Measurements from ENCODE around the gene GLI3. TPM values are rescaled to one million over a fixed set of nuclear protein-coding genes. Genes with fewer than 3 reads are reported as not detected.

The GLI3 gene
- total and polyA plus RNA-seq, 10 donors: 0.17 to 9.2 (median 1.8) TPM

GRCh38 chr7:41964183-41964753 is 272.7 kb downstream of the GLI3 start:
- Histone ChIP-seq H3K36me3 (peaks cover 0 to 12% (median 0%) of the 10 kb centered on the region in 6 donors), H3K9me3 (no peaks in the 10 kb centered on the region), H3K27me3 (replicated peaks in 1 of 7) (peaks cover 0 to 12% (median 0%) of the 10 kb centered on the region in 7 donors), H3K27ac (no peak overlapping the region), H3K4me3 (no peak overlapping the region), H3K4me1 (no peaks in the 10 kb centered on the region)
- no peak for TF ChIP-seq CTCF (IDR thresholded peaks at IDR 0.05 in 8 of 11, conservative IDR thresholded peaks at IDR 0.05 in 3 of 11)
- no peak for TF ChIP-seq POLR2AphosphoS5 (IDR thresholded peaks at IDR 0.05)
- no peak for TF ChIP-seq POLR2A (IDR thresholded peaks at IDR 0.05)
- DNase-seq: no peak
- intact Hi-C loops (cut with DNase I; ENCODE audit: low total_unique reads): no loop called here
- 89 to 96% (median 94%) methylated on average over 16 of the region's 16 CpGs for WGBS, 5 donors

- peaks cover 0 to 36% (median 3%) of the 10 kb centered on the region in 7 donors for H3K27me3 ChIP-seq (replicated peaks in 1 of 7)
- H3K36me3 ChIP-seq: no peaks in the 10 kb centered on the region
- intact Hi-C loops (cut with DNase I; ENCODE audit: low total_unique reads): no loop called here
- no peak for DNase-seq
- peaks cover 0 to 17% (median 8%) of the 10 kb centered on the region in 6 donors for H3K4me1 ChIP-seq
- H3K9me3 ChIP-seq: no peaks in the 10 kb centered on the region
- TF ChIP-seq POLR2AphosphoS5 (IDR thresholded peaks at IDR 0.05) (no peak), POLR2A (IDR thresholded peaks at IDR 0.05) (no peak), CTCF (IDR thresholded peaks at IDR 0.05 in 8 of 11, conservative IDR thresholded peaks at IDR 0.05 in 3 of 11) (no peak)
- H3K27ac ChIP-seq: no peak overlapping the region
- no peak overlapping the region for H3K4me3 ChIP-seq
- WGBS, 5 donors: 68 to 87% (median 75%) methylated on average over 10 of the region's 10 CpGs
Observed at GRCh38 chr7:41956705-41957104, 280.3 kb downstream of the GLI3 start.

GRCh38 chr7:41955893-41956675 is 280.9 kb downstream of the GLI3 start:
- TF ChIP-seq CTCF (IDR thresholded peaks at IDR 0.05 in 8 of 11, conservative IDR thresholded peaks at IDR 0.05 in 3 of 11) (no peak), POLR2AphosphoS5 (IDR thresholded peaks at IDR 0.05) (peak; percentile 45 to 69 (median 61))
- intact Hi-C loops (cut with DNase I; ENCODE audit: low total_unique reads): no loop called here
- H3K27me3 ChIP-seq (replicated peaks in 1 of 7): peaks cover 0 to 36% (median 3%) of the 10 kb centered on the region in 7 donors
- DNase-seq: peak; percentile 83
- H3K36me3 ChIP-seq: no peaks in the 10 kb centered on the region
- no peak overlapping the region for H3K4me3 ChIP-seq
- WGBS, 5 donors: 28 to 39% (median 32%) methylated on average over 16 of the region's 16 CpGs
- no peaks in the 10 kb centered on the region for H3K9me3 ChIP-seq
- H3K4me1 ChIP-seq: peaks cover 0 to 17% (median 8%) of the 10 kb centered on the region in 6 donors
- no peak overlapping the region for H3K27ac ChIP-seq

- no peak for TF ChIP-seq POLR2AphosphoS5 (IDR thresholded peaks at IDR 0.05)
- TF ChIP-seq POLR2A (IDR thresholded peaks at IDR 0.05): no peak
- no peak for TF ChIP-seq CTCF (IDR thresholded peaks at IDR 0.05 in 8 of 11, conservative IDR thresholded peaks at IDR 0.05 in 3 of 11)
- H3K4me1 ChIP-seq: peaks cover 0 to 17% (median 8%) of the 10 kb centered on the region in 6 donors
- H3K27ac ChIP-seq: peak overlapping the region in 2 of 8 donors; percentile 13 to 15
- no peak overlapping the region for H3K4me3 ChIP-seq
- no peak for DNase-seq
- H3K27me3 ChIP-seq (replicated peaks in 1 of 7): peaks cover 0 to 34% (median 3%) of the 10 kb centered on the region in 7 donors
- WGBS, 5 donors: 29 to 47% (median 38%) methylated on average over 3 of the region's 3 CpGs
- intact Hi-C loops (cut with DNase I; ENCODE audit: low total_unique reads): no loop called here
- H3K36me3 ChIP-seq: no peaks in the 10 kb centered on the region
- H3K9me3 ChIP-seq: no peaks in the 10 kb centered on the region
Observed at GRCh38 chr7:41955451-41955850, 281.6 kb downstream of the GLI3 start.

Data from spleen (tissue), 11 donors.